Thoracic aorta (tissue), 2 donors: ENCODE measurements around the gene SPATA25. TPM values are rescaled to one million over a fixed set of nuclear protein-coding genes. Genes with fewer than 3 reads are reported as not detected.
"Not testable (repeated sequence)": the region's sequence is repeated elsewhere in the genome, so short reads cannot be mapped to it uniquely, and the experiment has no call there.

Experiments
- ATAC-seq: fragments of 150-250 bp; one replicate; pipeline ENCODE4 v1.8.0; 2017; ENCODE audit warnings: low read depth; ENCODE audit not compliant: insufficient number of reproducible peaks, low FRiP score
- DNase-seq: peaks from one replicate; pipeline ENCODE4 v3.0.0-alpha.2; 2020; ENCODE audit warnings: low spot score
- H3K27ac ChIP-seq, 2 donors: fragments of 200-600 bp; sonication (generic); 1 replicate in 1 of 2; 2 replicates in 1 of 2; pipeline ENCODE4 v1.5.1; 2016; ENCODE audit warnings: mild to moderate bottlenecking in 2 of 2, moderate library complexity in 2 of 2
- H3K27me3 ChIP-seq: fragments of 200-600 bp; sonication (generic); replicated peaks from 2 replicates; pipeline ENCODE4 v1.6.0; 2016; ENCODE audit warnings: mild to moderate bottlenecking; ENCODE audit not compliant: insufficient read depth
- H3K36me3 ChIP-seq: fragments of 200-600 bp; sonication (generic); one replicate; pipeline ENCODE4 v1.5.1; 2016
- H3K4me1 ChIP-seq, 2 donors: fragments of 200-600 bp; sonication (generic); 1 replicate in 1 of 2; 2 replicates in 1 of 2; pipeline versions ENCODE4 v1.5.1 to v1.6.0; 2016; ENCODE audit warnings: low read depth in 2 of 2, mild to moderate bottlenecking in 1 of 2; ENCODE audit not compliant: control insufficient read depth in 1 of 2
- H3K4me3 ChIP-seq: fragments of 200-600 bp; sonication (generic); 2 replicates; pipeline ENCODE4 v1.5.1; 2016; ENCODE audit warnings: mild to moderate bottlenecking
- H3K9me3 ChIP-seq: fragments of 200-600 bp; sonication (generic); 2 replicates; pipeline ENCODE4 v1.5.1; 2016
- total RNA-seq, 2 donors: library from RNA; depleted of rRNA; stranded (reverse); fragments of >200 nt; gene quantifications; one replicate each; pipeline versions ENCODE4 v1.1.0 to v1.2.3, GENCODE V29; 2016
- TF ChIP-seq, protein P1 (sequence below): fragments of 200-600 bp; sonication (generic); IDR thresholded peaks from one replicate; pipeline ENCODE4 v1.5.1; 2019; ENCODE audit warnings: antibody characterized with exemption

Gene SPATA25
- total RNA-seq, 2 donors from 2014 or later, result 16.6 to 16.7 TPM

DNA sequence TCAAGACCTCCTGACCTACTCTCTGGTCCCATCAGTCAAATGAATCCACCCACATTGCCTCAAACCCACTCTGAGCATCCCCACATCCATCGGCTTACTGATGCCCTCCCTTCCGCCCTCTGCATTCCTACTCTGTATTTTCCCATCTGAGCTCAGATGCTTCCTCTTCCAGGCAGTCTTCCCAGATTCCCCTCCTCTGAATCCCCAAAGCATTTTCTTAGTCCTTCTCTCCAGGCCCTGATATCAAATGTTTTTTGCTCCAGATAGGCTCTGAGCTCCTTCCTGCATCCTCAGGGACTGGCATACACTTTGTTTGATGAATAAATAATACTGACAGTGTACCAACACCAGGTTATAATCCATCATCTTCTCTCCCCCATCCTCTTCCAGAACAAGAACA lies 20.7 kb upstream of the SPATA25 start:
- no peaks in the 10 kb centered on the region for H3K36me3 ChIP-seq
- DNase-seq (no peak), ATAC-seq (no peak)
- no peak overlapping the region for H3K27ac ChIP-seq
- no peaks in the 10 kb centered on the region for H3K27me3 ChIP-seq
- no peak overlapping the region for H3K4me3 ChIP-seq
- H3K4me1 ChIP-seq, result peaks cover 6 to 23% of the 10 kb centered on the region in 2 donors
- no peaks in the 10 kb centered on the region for H3K9me3 ChIP-seq
- TF ChIP-seq, protein P1, sequence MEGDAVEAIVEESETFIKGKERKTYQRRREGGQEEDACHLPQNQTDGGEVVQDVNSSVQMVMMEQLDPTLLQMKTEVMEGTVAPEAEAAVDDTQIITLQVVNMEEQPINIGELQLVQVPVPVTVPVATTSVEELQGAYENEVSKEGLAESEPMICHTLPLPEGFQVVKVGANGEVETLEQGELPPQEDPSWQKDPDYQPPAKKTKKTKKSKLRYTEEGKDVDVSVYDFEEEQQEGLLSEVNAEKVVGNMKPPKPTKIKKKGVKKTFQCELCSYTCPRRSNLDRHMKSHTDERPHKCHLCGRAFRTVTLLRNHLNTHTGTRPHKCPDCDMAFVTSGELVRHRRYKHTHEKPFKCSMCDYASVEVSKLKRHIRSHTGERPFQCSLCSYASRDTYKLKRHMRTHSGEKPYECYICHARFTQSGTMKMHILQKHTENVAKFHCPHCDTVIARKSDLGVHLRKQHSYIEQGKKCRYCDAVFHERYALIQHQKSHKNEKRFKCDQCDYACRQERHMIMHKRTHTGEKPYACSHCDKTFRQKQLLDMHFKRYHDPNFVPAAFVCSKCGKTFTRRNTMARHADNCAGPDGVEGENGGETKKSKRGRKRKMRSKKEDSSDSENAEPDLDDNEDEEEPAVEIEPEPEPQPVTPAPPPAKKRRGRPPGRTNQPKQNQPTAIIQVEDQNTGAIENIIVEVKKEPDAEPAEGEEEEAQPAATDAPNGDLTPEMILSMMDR, result no peak

- TF ChIP-seq, protein P1, result no peak
- ATAC-seq (no peak), DNase-seq (no peak)
- Histone ChIP-seq H3K36me3 (no peaks in the 10 kb centered on the region), H3K4me3 (no peak overlapping the region), H3K27me3 (no peaks in the 10 kb centered on the region), H3K4me1 (peaks cover 3 to 19% of the 10 kb centered on the region in 2 donors), H3K9me3 (no peaks in the 10 kb centered on the region), H3K27ac (no peak overlapping the region)
These were observed 20.0 kb upstream of the SPATA25 start for GRCh38 chr20:45907219-45907948.

- DNase-seq, result no peak
- TF ChIP-seq, protein P1, result no peak
- no peak overlapping the region for H3K27ac ChIP-seq
- H3K9me3 ChIP-seq, result no peaks in the 10 kb centered on the region
- H3K4me3 ChIP-seq, result no peak overlapping the region
- no peak for ATAC-seq
- H3K27me3 ChIP-seq, result no peaks in the 10 kb centered on the region
- no peaks in the 10 kb centered on the region for H3K36me3 ChIP-seq
- H3K4me1 ChIP-seq, result peaks cover 0 to 5% of the 10 kb centered on the region in 2 donors
These were observed 18.2 kb upstream of the SPATA25 start for GRCh38 chr20:45905505-45906079.

DNA sequence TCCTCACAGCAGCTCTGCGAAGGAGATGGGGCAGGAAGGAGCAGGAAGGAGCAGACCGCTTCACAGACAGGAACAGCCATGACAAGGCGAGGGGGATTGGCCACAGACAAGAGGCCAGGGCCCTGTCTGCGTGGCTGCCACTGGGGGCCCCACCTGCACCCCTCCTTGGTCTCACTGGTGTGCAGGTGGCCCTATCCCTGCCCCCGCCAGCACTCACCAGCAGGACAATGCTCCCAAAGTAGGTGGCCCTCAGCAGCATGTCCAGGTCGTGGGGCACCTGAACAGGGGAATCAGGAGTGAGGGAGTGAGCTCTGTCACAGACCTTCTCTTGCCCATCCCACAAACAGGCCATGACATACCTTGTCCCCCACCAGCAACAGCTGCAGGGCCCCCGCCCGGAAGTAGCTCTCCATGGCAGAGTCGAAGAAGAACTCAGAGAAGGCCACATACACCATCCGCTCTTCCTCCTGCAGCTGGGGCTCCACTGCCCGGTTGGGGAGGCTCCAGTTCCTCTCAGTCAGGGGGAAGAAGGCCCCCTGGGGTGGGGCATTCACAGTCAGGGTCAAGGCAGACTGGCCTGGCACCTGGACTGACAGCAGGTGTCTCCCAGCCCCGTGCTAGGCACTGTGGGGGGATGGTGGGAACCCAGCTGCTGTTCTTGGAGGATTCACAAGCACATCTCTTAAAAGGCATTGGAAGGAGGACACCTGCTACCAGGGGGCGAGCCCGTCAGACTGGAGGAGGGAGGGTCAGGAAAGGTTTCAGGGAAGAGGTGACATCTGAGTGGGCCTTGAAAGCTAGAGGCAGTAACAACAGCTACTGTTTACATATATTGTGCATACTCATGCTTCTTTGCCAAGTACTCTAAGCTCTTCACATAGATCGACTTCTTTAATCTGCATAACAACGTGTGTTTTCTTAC lies 17.4 kb upstream of the SPATA25 start:
- no peaks in the 10 kb centered on the region for H3K27me3 ChIP-seq
- H3K36me3 ChIP-seq, result no peaks in the 10 kb centered on the region
- H3K4me3 ChIP-seq, result no peak overlapping the region
- H3K9me3 ChIP-seq, result no peaks in the 10 kb centered on the region
- TF ChIP-seq, protein P1, result no peak
- DNase-seq (no peak), ATAC-seq (no peak)
- no peak overlapping the region for H3K27ac ChIP-seq
- H3K4me1 ChIP-seq, result no peaks in the 10 kb centered on the region

DNA sequence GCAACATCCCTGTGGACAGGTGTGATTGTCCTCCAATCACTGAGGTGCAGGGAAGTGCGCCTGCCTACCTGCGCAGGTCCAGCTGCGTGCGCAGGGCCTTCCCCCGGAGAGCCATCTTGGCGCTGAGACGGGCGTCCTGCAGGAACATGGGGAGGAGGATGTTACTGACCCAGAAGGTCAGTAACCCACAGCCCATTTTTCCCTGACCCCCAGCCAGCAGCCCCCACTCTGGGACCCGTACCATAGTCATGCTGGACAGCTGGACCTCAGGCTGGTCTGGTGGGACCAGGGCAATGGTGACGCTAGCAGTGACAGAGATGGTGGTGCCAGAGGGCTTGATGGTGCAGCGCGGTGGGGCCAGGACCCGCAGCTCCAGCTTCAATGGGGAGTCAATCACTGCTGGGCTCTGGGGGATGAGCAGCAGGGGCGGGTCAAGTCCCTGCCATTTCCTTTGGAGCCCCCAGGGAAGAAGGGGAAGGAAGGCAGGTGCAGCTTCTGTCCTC lies 14.8 kb upstream of the SPATA25 start:
- H3K4me3 ChIP-seq, result no peak overlapping the region
- TF ChIP-seq, protein P1, result no peak
- no peak overlapping the region for H3K27ac ChIP-seq
- H3K4me1 ChIP-seq, result no peaks in the 10 kb centered on the region
- no peak for DNase-seq
- ATAC-seq, result no peak
- H3K36me3 ChIP-seq, result peaks cover 17% of the 10 kb centered on the region
- H3K27me3 ChIP-seq, result no peaks in the 10 kb centered on the region
- H3K9me3 ChIP-seq, result no peaks in the 10 kb centered on the region

DNA sequence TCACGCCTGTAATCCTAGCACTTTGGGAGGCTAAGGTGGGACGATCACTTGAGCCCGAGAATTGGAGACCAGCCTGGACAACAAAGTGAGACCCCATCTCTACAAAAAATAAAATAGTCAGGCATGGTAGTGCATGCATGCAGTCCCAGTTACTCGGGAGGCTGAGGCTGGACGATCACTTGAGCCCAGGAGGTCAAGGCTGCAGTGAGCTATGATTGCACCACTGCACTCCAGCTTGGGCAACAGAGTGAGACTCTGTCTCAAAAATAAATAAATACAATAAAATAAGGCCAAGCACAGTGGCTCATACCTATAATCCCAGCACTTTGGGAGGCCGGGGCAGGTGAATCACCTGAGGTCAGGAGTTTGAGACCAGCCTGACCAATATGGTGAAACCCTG lies 13.9 kb upstream of the SPATA25 start:
- not testable (repeated sequence) for H3K27ac ChIP-seq, DNase-seq, H3K4me1 ChIP-seq

More for the DNA sequence above, 13.9 kb upstream of the SPATA25 start:
- H3K27me3 ChIP-seq, H3K9me3 ChIP-seq, H3K4me3 ChIP-seq, ATAC-seq: not testable (repeated sequence)
- peaks cover 17% of the 10 kb centered on the region for H3K36me3 ChIP-seq
